GM12878 (cell line): Measurements from ENCODE around the gene FUT6.

Source experiments
- EZH2 ChIP-seq: IDR thresholded peaks from 2 replicates; pipeline ENCODE4 v1.6.1; 2012; ENCODE audit warnings: low read depth, mild to moderate bottlenecking, control low read depth, inconsistent platforms, low read length, borderline replicate concordance; ENCODE audit not compliant: control insufficient read depth
- NRF1 ChIP-seq: conservative IDR thresholded peaks from 2 replicates; pipeline ENCODE4 v1.6.1; 2011; ENCODE audit warnings: mild to moderate bottlenecking, low read depth, low read length, improper control_type of control experiment
- POLR2A ChIP-seq: IDR thresholded peaks from 2 replicates; pipeline ENCODE4 v1.6.1; 2011; ENCODE audit warnings: low read depth, mild to moderate bottlenecking, low read length
- POLR2AphosphoS2 ChIP-seq: IDR thresholded peaks from 2 replicates; pipeline ENCODE4 v1.6.1; 2011; ENCODE audit warnings: low read depth, mild to moderate bottlenecking, low read length, improper control_type of control experiment, moderate library complexity
- POLR2AphosphoS5 ChIP-seq: IDR thresholded peaks from 2 replicates; pipeline ENCODE4 v1.6.1; 2011; ENCODE audit warnings: mild to moderate bottlenecking, low read length, inconsistent platforms
- RAD21 ChIP-seq: IDR thresholded peaks from 2 replicates; pipeline ENCODE4 v1.6.1; 2011; ENCODE audit warnings: mild to moderate bottlenecking, low read depth, low read length, moderate library complexity; ENCODE audit not compliant: insufficient read depth
- SP1 ChIP-seq: IDR thresholded peaks from one replicate; pipeline ENCODE4 v1.6.1; 2011; ENCODE audit warnings: low read depth, low read length
- STAT3 ChIP-seq: IDR thresholded peaks from 2 replicates; pipeline ENCODE4 v1.6.1; 2011; ENCODE audit warnings: low read depth, low read length, improper control_type of control experiment
- TF ChIP-seq, protein P1 (sequence below), 3 experiments: IDR thresholded peaks in 2 of 3; conservative IDR thresholded peaks in 1 of 3; 2 replicates each; pipeline ENCODE4 v1.5.1; 2011; ENCODE audit warnings: low read depth in 3 of 3, low read length in 3 of 3, mild to moderate bottlenecking in 3 of 3, control low read depth in 2 of 3, moderate library complexity in 2 of 3, inconsistent platforms in 1 of 3, mixed read lengths in 1 of 3; ENCODE audit not compliant: control insufficient read depth in 2 of 3, insufficient read depth in 1 of 3; ENCODE audit errors: extremely low read depth in 1 of 3
- TF ChIP-seq, protein P2 (sequence below): fragments of 450-650 bp; IDR thresholded peaks from 2 replicates; pipeline ENCODE4 v1.6.1; 2017; ENCODE audit warnings: mild to moderate bottlenecking, low read depth, inconsistent platforms; ENCODE audit not compliant: poor library complexity, severe bottlenecking
- TF ChIP-seq, protein P3 (sequence below): IDR thresholded peaks from 2 replicates; pipeline ENCODE4 v1.6.1; 2012; ENCODE audit warnings: mild to moderate bottlenecking, low read depth, low read length

DNA sequence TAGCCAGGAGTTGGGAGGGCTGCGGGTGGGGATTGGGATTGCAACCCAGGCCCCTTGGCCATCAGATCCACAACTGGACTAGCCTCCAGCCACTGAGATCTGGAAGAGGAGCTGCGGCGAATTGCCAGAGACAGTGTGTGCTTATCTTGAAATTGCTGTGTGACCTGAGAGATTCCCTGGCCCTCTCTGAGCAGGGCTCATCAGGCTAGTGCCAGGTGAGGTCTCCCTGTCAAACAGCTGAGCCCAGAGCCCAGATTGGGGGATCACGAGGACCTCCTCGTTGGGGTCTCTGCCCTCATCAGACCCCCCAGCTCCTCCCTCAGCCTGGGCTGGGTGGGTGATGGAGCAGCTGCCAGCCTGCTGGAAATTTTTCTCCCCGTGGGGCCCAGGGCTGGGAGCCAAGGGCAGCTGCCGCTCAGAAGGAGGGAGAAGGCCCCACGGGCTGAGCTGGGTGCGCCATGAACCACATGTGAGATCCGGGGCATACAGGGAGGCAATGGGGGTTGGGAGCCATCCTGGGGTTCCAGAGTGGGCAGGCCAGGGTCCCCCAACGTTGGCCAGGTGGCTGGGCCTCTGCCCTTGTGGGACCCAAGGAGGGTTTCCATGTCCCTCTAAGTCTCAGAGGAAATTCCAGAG is 23.6 kb upstream of the FUT6 start:
- TF ChIP-seq RAD21 (no peak), POLR2A (no peak), EZH2 (no peak), POLR2AphosphoS2 (no peak), STAT3 (no peak), SP1 (no peak), NRF1 (no peak), POLR2AphosphoS5 (no peak)
- TF ChIP-seq, protein P1, sequence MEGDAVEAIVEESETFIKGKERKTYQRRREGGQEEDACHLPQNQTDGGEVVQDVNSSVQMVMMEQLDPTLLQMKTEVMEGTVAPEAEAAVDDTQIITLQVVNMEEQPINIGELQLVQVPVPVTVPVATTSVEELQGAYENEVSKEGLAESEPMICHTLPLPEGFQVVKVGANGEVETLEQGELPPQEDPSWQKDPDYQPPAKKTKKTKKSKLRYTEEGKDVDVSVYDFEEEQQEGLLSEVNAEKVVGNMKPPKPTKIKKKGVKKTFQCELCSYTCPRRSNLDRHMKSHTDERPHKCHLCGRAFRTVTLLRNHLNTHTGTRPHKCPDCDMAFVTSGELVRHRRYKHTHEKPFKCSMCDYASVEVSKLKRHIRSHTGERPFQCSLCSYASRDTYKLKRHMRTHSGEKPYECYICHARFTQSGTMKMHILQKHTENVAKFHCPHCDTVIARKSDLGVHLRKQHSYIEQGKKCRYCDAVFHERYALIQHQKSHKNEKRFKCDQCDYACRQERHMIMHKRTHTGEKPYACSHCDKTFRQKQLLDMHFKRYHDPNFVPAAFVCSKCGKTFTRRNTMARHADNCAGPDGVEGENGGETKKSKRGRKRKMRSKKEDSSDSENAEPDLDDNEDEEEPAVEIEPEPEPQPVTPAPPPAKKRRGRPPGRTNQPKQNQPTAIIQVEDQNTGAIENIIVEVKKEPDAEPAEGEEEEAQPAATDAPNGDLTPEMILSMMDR (IDR thresholded peaks at IDR 0.05 in 2 of 3, conservative IDR thresholded peaks at IDR 0.05 in 1 of 3; ENCODE audit: control insufficient read depth in 2 of 3, extremely low read depth in 1 of 3, insufficient read depth in 1 of 3, low read depth in 3 of 3, low read length in 3 of 3), result no peak
- TF ChIP-seq, protein P2, sequence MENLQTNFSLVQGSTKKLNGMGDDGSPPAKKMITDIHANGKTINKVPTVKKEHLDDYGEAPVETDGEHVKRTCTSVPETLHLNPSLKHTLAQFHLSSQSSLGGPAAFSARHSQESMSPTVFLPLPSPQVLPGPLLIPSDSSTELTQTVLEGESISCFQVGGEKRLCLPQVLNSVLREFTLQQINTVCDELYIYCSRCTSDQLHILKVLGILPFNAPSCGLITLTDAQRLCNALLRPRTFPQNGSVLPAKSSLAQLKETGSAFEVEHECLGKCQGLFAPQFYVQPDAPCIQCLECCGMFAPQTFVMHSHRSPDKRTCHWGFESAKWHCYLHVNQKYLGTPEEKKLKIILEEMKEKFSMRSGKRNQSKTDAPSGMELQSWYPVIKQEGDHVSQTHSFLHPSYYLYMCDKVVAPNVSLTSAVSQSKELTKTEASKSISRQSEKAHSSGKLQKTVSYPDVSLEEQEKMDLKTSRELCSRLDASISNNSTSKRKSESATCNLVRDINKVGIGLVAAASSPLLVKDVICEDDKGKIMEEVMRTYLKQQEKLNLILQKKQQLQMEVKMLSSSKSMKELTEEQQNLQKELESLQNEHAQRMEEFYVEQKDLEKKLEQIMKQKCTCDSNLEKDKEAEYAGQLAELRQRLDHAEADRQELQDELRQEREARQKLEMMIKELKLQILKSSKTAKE, result no peak
- TF ChIP-seq, protein P3, sequence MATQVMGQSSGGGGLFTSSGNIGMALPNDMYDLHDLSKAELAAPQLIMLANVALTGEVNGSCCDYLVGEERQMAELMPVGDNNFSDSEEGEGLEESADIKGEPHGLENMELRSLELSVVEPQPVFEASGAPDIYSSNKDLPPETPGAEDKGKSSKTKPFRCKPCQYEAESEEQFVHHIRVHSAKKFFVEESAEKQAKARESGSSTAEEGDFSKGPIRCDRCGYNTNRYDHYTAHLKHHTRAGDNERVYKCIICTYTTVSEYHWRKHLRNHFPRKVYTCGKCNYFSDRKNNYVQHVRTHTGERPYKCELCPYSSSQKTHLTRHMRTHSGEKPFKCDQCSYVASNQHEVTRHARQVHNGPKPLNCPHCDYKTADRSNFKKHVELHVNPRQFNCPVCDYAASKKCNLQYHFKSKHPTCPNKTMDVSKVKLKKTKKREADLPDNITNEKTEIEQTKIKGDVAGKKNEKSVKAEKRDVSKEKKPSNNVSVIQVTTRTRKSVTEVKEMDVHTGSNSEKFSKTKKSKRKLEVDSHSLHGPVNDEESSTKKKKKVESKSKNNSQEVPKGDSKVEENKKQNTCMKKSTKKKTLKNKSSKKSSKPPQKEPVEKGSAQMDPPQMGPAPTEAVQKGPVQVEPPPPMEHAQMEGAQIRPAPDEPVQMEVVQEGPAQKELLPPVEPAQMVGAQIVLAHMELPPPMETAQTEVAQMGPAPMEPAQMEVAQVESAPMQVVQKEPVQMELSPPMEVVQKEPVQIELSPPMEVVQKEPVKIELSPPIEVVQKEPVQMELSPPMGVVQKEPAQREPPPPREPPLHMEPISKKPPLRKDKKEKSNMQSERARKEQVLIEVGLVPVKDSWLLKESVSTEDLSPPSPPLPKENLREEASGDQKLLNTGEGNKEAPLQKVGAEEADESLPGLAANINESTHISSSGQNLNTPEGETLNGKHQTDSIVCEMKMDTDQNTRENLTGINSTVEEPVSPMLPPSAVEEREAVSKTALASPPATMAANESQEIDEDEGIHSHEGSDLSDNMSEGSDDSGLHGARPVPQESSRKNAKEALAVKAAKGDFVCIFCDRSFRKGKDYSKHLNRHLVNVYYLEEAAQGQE, result no peak
